Left ventricle myocardium inferior (tissue), 1 donor: ENCODE data around the gene ZMYND10. TPM values are rescaled to one million over a fixed set of nuclear protein-coding genes. Genes with fewer than 3 reads are reported as not detected.

Experiments
- DNase-seq: peaks from one replicate; pipeline ENCODE4 v3.0.0-alpha.2; 2020
- H3K27ac ChIP-seq: fragments of 200-600 bp; replicated peaks from 2 replicates; pipeline ENCODE4 v1.8.0; 2021
- H3K27me3 ChIP-seq: fragments of 200-600 bp; 2 replicates; pipeline ENCODE4 v1.8.0; 2021; ENCODE audit warnings: low read depth
- H3K36me3 ChIP-seq: fragments of 200-600 bp; 2 replicates; pipeline ENCODE4 v1.8.0; 2021
- H3K4me1 ChIP-seq: fragments of 200-600 bp; 2 replicates; pipeline ENCODE4 v1.8.0; 2021
- H3K4me3 ChIP-seq: fragments of 200-600 bp; 2 replicates; pipeline ENCODE4 v1.8.0; 2021; ENCODE audit warnings: mild to moderate bottlenecking, moderate library complexity
- H3K9me3 ChIP-seq: fragments of 200-600 bp; replicated peaks from 2 replicates; pipeline ENCODE4 v1.8.0; 2021
- intact Hi-C: fragments of 100-400 bp; cut with micrococcal nuclease; formaldehyde crosslinking; loops from one replicate; pipeline ENCODE4 v1.11.0; 2022
- total RNA-seq: library from RNA; stranded (reverse); fragmentation: NEBNext Ultra II Directional; extraction: Animal tissue kit (Norgen Biotek cat#: 25700); gene quantifications from one replicate; pipeline ENCODE4 v1.2.1, GENCODE V29; 2021
- TF ChIP-seq, protein P1 (sequence below): fragments of 200-600 bp; IDR thresholded peaks from 2 replicates; pipeline ENCODE4 v1.8.0; 2021; ENCODE audit warnings: antibody characterized with exemption, mild to moderate bottlenecking, borderline replicate concordance
- donor health status: DM: no; HTN: yes; CAD: no; lungs with severe emphysema.

ZMYND10 gene
- total RNA-seq, 1 donor from 2014 or later: not detected

DNA sequence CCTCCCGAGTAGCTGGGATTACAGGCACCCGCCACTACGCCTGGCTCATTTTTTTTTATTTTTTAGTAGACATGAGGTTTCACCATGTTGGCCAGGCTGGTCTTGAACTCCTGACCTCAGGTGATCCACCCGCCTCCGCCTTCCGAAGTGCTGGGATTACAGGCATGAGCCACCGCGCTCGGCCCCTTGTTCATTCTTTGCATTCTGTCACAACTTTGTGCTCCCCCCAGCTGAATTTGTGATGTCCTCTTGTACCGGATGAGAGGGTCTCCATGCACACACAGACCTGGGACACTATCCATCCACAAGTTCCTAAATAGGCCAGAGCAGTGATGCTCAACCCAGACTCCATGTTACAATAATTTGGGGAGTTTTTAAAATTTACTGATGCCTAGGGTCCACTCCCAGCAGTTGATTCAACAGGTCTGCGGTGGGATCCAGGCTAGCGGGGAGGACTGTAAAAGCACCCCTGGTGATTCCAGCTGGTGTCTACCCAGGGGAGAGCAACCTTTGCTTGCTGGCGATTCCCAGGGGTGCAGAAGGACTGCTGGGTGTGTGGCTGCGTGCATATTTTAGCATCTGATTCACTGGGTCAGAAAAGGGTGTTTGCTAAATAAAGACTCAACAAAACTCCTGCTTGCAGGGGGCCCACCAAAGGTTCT is 5.9 kb downstream of the ZMYND10 start:
- Histone ChIP-seq H3K36me3 (no peaks in the 10 kb centered on the region), H3K27me3 (peaks cover 15% of the 10 kb centered on the region), H3K4me3 (peak overlapping the region; percentile 97), H3K4me1 (peaks cover 67% of the 10 kb centered on the region), H3K9me3 (no peaks in the 10 kb centered on the region), H3K27ac (peak overlapping the region; percentile 95)
- intact Hi-C loops: no loop called here
- no peak for DNase-seq
- TF ChIP-seq, protein P1, sequence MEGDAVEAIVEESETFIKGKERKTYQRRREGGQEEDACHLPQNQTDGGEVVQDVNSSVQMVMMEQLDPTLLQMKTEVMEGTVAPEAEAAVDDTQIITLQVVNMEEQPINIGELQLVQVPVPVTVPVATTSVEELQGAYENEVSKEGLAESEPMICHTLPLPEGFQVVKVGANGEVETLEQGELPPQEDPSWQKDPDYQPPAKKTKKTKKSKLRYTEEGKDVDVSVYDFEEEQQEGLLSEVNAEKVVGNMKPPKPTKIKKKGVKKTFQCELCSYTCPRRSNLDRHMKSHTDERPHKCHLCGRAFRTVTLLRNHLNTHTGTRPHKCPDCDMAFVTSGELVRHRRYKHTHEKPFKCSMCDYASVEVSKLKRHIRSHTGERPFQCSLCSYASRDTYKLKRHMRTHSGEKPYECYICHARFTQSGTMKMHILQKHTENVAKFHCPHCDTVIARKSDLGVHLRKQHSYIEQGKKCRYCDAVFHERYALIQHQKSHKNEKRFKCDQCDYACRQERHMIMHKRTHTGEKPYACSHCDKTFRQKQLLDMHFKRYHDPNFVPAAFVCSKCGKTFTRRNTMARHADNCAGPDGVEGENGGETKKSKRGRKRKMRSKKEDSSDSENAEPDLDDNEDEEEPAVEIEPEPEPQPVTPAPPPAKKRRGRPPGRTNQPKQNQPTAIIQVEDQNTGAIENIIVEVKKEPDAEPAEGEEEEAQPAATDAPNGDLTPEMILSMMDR: no peak

DNA sequence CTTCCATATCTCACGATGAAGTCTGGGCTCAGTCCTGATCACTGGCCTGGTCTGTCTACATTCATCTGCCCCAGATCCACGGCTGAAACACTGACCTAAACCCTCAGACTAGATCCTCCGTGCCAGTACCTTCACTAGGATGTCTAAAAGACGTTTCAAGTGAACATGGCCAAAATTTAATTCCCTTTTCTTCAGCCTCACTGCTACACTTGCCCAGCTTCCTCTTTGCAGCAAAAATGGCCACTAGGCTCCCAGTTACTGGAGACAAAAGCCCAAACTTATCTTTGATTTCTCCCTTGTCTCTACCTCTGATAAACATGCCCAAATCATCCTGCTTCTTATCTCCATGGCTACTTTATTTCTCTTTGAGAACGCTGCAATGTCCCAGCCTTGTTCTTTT is 6.6 kb downstream of the ZMYND10 start:
- H3K36me3 ChIP-seq: no peaks in the 10 kb centered on the region

DNA sequence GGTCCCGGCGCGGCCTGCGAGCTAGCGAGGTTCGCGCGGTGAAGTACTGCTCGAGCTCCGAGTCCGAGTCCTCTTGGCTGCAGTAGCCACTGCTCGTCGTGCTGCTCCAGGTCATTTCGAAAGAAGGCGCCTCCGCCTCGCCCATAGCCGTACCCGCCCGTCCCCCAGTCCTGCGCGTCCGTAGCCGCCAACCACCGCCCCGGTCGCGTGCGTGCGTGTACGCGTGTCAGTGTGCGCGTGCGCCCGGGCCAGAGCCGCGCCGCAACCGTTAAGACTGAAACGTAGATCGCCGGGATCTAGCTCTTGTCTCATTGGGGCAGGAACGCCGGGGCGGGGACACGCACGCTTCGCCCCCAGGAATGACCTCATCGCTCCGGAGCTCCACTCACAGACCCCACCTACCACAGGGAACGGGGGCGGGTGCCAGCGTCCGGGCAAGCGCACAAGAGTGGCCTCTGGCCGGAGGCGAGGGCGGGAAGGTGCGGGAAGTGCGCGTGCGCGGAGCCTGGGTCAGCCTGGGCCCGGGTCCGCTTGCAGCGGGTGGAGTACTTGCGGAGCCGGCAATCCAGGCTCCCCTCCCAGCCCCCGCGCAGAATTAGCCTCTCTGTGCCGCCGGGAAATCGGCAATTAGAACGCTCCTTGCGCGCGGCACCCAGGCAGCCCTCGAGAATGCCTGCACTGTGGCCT is 8.2 kb downstream of the ZMYND10 start:
- intact Hi-C loops: no loop called here
- Histone ChIP-seq H3K36me3 (peaks cover 3% of the 10 kb centered on the region), H3K4me3 (peak overlapping the region; percentile 97), H3K4me1 (peaks cover 90% of the 10 kb centered on the region), H3K27me3 (peaks cover 15% of the 10 kb centered on the region), H3K9me3 (no peaks in the 10 kb centered on the region), H3K27ac (peak overlapping the region; percentile 95)
- TF ChIP-seq, protein P1: no peak
- DNase-seq: peak; percentile 100

More for the DNA sequence above, 6.6 kb downstream of the ZMYND10 start:
- intact Hi-C loops: no loop called here
- no peaks in the 10 kb centered on the region for H3K9me3 ChIP-seq
- no peak for DNase-seq
- TF ChIP-seq, protein P1: no peak
- H3K27ac ChIP-seq: peak overlapping the region; percentile 95
- peak overlapping the region; percentile 97 for H3K4me3 ChIP-seq
- H3K4me1 ChIP-seq: peaks cover 74% of the 10 kb centered on the region
- peaks cover 15% of the 10 kb centered on the region for H3K27me3 ChIP-seq

DNA sequence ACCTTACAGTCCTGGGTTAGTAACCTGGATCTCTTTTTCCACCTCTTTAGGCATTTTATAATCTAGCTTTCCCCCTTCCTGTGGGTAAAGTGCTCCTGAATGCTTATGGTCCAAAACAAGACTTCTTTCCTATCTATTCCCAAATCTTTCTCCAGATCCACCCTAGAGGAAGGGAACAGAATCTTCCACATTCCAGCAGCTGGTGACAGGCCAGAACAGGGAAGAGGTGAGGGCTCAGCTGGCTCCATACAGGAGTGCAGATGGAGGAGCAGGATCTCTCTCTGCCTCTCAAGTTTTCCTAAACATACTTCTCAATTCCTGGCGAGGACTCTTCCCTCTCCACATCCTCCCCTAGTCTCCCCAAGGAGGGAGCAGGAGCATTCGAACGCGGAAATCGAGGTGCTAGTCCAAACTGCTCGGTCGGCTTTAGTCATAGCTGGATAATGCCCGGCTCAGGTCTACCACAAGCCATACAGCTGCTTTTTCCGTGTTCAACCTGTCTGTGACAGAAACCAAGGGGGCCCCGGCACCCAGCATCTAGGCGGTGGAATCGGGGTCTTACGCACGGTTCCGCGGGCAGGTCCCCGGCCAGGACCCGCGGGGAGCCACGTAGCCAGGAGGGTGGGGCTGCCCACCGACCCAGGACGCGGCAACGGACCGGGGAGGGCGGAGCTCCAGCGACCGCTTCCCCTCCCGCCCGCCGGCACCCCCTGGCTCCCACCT is 8.9 kb downstream of the ZMYND10 start:
- TF ChIP-seq, protein P1: no peak
- intact Hi-C loops: no loop called here
- H3K36me3 ChIP-seq: peaks cover 10% of the 10 kb centered on the region
- H3K27me3 ChIP-seq: peaks cover 14% of the 10 kb centered on the region
- peak overlapping the region; percentile 97 for H3K4me3 ChIP-seq
- no peak for DNase-seq
- H3K4me1 ChIP-seq: peaks cover 94% of the 10 kb centered on the region
- no peaks in the 10 kb centered on the region for H3K9me3 ChIP-seq
- H3K27ac ChIP-seq: peak overlapping the region; percentile 95

DNA sequence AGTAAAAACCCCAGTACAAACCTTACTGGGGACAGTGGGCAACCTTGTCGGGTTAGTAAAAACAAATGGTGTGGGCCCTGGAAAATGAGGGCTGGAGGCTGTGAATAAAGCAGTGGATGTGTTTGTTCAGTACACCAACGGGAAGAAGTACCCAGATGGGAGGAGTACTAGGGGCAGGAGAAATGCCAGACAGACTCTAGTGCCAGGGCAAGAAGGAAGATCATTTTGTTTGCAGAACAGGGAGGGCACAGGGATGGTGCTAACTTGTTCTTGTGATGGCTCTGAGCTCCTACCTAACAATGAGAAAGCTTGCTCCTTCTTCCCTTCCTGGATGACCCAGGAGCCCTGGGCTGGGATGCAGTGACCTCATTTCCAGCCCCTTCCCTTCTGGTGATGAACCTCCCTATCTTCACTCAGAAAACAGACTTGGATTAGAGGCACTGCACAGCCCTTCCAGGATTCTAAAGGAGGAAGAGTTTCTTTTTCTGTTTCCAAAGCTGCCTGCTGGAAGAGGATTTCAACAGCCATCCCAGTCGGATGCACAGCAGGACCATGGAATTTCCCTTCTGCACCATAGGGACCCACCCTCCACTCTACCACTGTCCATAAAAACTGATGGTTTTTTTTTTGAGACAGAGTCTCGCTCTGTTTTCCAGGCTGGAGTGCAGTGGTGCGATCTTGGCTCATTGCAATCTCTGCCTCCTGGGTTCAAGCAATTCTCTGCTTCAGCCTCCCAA is 11.0 kb downstream of the ZMYND10 start:
- no peaks in the 10 kb centered on the region for H3K27me3 ChIP-seq
- no peak for DNase-seq
- peaks cover 31% of the 10 kb centered on the region for H3K36me3 ChIP-seq
- H3K4me1 ChIP-seq: peaks cover 89% of the 10 kb centered on the region
- H3K27ac ChIP-seq: peak overlapping the region; percentile 95
- H3K4me3 ChIP-seq: peak overlapping the region; percentile 97
- intact Hi-C loops: no loop called here
- TF ChIP-seq, protein P1: no peak
- H3K9me3 ChIP-seq: no peaks in the 10 kb centered on the region
